Endothelial cell of umbilical vein (primary cell): ENCODE data around the gene SGF29. TPM values are rescaled to one million over a fixed set of nuclear protein-coding genes. Genes with fewer than 3 reads are reported as not detected.

Experiments used
- BruUV-seq: library from RNA; stranded (reverse); fragments of 400-500 nt; replicated peaks from 2 replicates; lab custom pipeline; 2021; lab: Mats Ljungman, UMichigan
- CTCF ChIA-PET: fragments of 300-600, 350-600 bp; sonication (Branson Sonifier 250); formaldehyde crosslinking; loops from one replicate; lab custom pipeline; 2021; ENCODE audit warnings: antibody characterized with exemption, inconsistent platforms; lab: Charles Lee
- POLR2A ChIA-PET: fragments of 300-600, 350-600 bp; sonication (Branson Sonifier 250); formaldehyde crosslinking; loops from one replicate; lab custom pipeline; 2021; ENCODE audit warnings: antibody characterized with exemption, inconsistent platforms; lab: Charles Lee
- DNase-seq: peaks from one replicate; pipeline ENCODE4 v3.0.0-alpha.2; 2011; ENCODE audit warnings: low read depth, low spot score
- FAIRE-seq: peaks from 2 replicates; lab custom pipeline; 2011; peaks lifted over from hg19 to GRCh38; lab: Jason Lieb, UNC
- H2AFZ ChIP-seq: 2 replicates; pipeline ENCODE4 v1.6.0; 2012; ENCODE audit warnings: low read depth, low read length, control low read depth, inconsistent platforms
- H3K27ac ChIP-seq: 2 replicates; pipeline ENCODE4 v1.5.1; 2011; ENCODE audit warnings: low read depth, mild to moderate bottlenecking, control low read depth, low read length, moderate library complexity; ENCODE audit not compliant: insufficient read depth
- H3K27me3 ChIP-seq, 2 experiments: 2 replicates each; pipeline versions ENCODE4 v1.6.0 to v1.6.1; 2011; ENCODE audit warnings: low read length in 2 of 2, mixed read lengths in 1 of 2; ENCODE audit not compliant: control insufficient read depth in 2 of 2, insufficient read depth in 2 of 2
- H3K36me3 ChIP-seq, 2 experiments: 2 replicates in 1 of 2; 3 replicates in 1 of 2; pipeline ENCODE4 v1.5.1; 2011; ENCODE audit warnings: low read length in 2 of 2, mild to moderate bottlenecking in 1 of 2, moderate library complexity in 1 of 2; ENCODE audit not compliant: control insufficient read depth in 2 of 2, insufficient read depth in 2 of 2; ENCODE audit errors: extremely low read depth in 1 of 2
- H3K4me1 ChIP-seq: 3 replicates; pipeline ENCODE4 v1.5.1; 2011; ENCODE audit warnings: mild to moderate bottlenecking, low read length; ENCODE audit not compliant: control insufficient read depth, insufficient read depth; ENCODE audit errors: extremely low read depth
- H3K4me2 ChIP-seq: 2 replicates; pipeline ENCODE4 v1.6.1; 2011; ENCODE audit warnings: low read length, control low read depth, mixed read lengths; ENCODE audit not compliant: insufficient read depth
- H3K4me3 ChIP-seq, 3 experiments: fragments of 200-600 bp in 1 of 3; sonication (generic), shearing (Covaris generic) in 1 of 3; replicated peaks in 1 of 3; 2 replicates each; pipeline ENCODE4 v1.5.1; 2011 to 2016; ENCODE audit warnings: control low read depth in 3 of 3, low read length in 3 of 3, mild to moderate bottlenecking in 2 of 3, inconsistent platforms in 1 of 3, low read depth in 1 of 3, moderate library complexity in 1 of 3; ENCODE audit not compliant: insufficient read depth in 1 of 3
- H3K79me2 ChIP-seq: 2 replicates; pipeline ENCODE4 v1.6.0; 2012; ENCODE audit warnings: low read length, inconsistent platforms; ENCODE audit not compliant: control insufficient read depth, insufficient read depth
- H3K9ac ChIP-seq: replicated peaks from 2 replicates; pipeline ENCODE3; 2011; ENCODE audit warnings: low read length, control low read depth; ENCODE audit not compliant: insufficient read depth; ENCODE audit errors: extremely low read depth
- H3K9me1 ChIP-seq: replicated peaks from 3 replicates; pipeline ENCODE4 v1.6.0; 2011; ENCODE audit warnings: mild to moderate bottlenecking, low read length; ENCODE audit not compliant: control insufficient read depth, insufficient read depth; ENCODE audit errors: extremely low read depth
- H3K9me3 ChIP-seq: replicated peaks from 2 replicates; pipeline ENCODE4 v1.5.1; 2012; ENCODE audit warnings: low read length, inconsistent platforms; ENCODE audit not compliant: control insufficient read depth, insufficient read depth
- H4K20me1 ChIP-seq: replicated peaks from 2 replicates; pipeline ENCODE3; 2011; ENCODE audit warnings: mild to moderate bottlenecking, low read length; ENCODE audit not compliant: control insufficient read depth, insufficient read depth; ENCODE audit errors: extremely low read depth
- EZH2 ChIP-seq: IDR thresholded peaks from 2 replicates; pipeline ENCODE4 v1.6.1; 2012; ENCODE audit warnings: borderline replicate concordance, low read depth, mild to moderate bottlenecking, moderate library complexity, low read length, inconsistent platforms; ENCODE audit not compliant: severe bottlenecking
- FOS ChIP-seq: IDR thresholded peaks from 2 replicates; pipeline ENCODE4 v1.6.1; 2011; ENCODE audit warnings: mild to moderate bottlenecking, low read length, moderate library complexity, borderline replicate concordance; ENCODE audit not compliant: insufficient read depth
- GATA2 ChIP-seq: IDR thresholded peaks from 2 replicates; pipeline ENCODE4 v1.7.0; 2011; ENCODE audit warnings: low read depth, mild to moderate bottlenecking, moderate library complexity, mixed read lengths, low read length; ENCODE audit not compliant: insufficient read length, insufficient read depth
- JUN ChIP-seq: IDR thresholded peaks from 2 replicates; pipeline ENCODE4 v1.6.1; 2011; ENCODE audit warnings: borderline replicate concordance, low read depth; ENCODE audit not compliant: insufficient read length, insufficient read depth
- MYC ChIP-seq: IDR thresholded peaks from one replicate; pipeline ENCODE4 v1.6.1; 2011; ENCODE audit warnings: mild to moderate bottlenecking, low read depth, low read length
- POLR2A ChIP-seq: IDR thresholded peaks from 2 replicates; pipeline ENCODE4 v1.6.1; 2012; ENCODE audit warnings: low read depth, mild to moderate bottlenecking, control low read depth, low read length
- POLR2AphosphoS5 ChIP-seq: IDR thresholded peaks from 2 replicates; pipeline ENCODE4 v1.6.1; 2012; ENCODE audit warnings: low read depth, mild to moderate bottlenecking, control low read depth, low read length, moderate library complexity; ENCODE audit not compliant: insufficient read depth
- dilution Hi-C: fragments of 300-500 bp; cut with MboI; formaldehyde crosslinking; loops from one replicate; pipeline ENCODE4 v1.15.0; 2019; ENCODE audit warnings: low sequenced_read_pairs; ENCODE audit not compliant: extremely low pct_ligation_motif_present
- intact Hi-C: fragments of 100-400 bp; cut with micrococcal nuclease; formaldehyde crosslinking; loops from one replicate; pipeline ENCODE4 v1.10.0; 2022
- polyA plus RNA-seq, 4 experiments: library from polyadenylated mRNA; depleted of rRNA in 3 of 4; stranded (reverse) in 3 of 4; unstranded in 1 of 4; fragments of >200 nt; gene quantifications; 2 replicates each; pipeline versions ENCODE4 v1.2.1 to v1.2.3, GENCODE V29; 2011 to 2012; ENCODE audit warnings: missing spikeins in 1 of 4
- total RNA-seq: library from RNA; stranded (reverse); gene quantifications from 2 replicates; pipeline ENCODE4 v1.2.3, GENCODE V29; 2021
- TF ChIP-seq, protein P1 (sequence below), 2 donors: IDR thresholded peaks; 1 replicate in 1 of 2; 2 replicates in 1 of 2; pipeline ENCODE4 v1.5.1; 2011; ENCODE audit warnings: low read length in 2 of 2, mild to moderate bottlenecking in 2 of 2, moderate library complexity in 2 of 2, control low read depth in 1 of 2, inconsistent platforms in 1 of 2, low read depth in 1 of 2; ENCODE audit not compliant: insufficient read depth in 1 of 2; ENCODE audit errors: extremely low read depth in 1 of 2
- TF ChIP-seq, protein P2 (sequence below): IDR thresholded peaks from 2 replicates; pipeline ENCODE4 v1.6.1; 2011; ENCODE audit not compliant: insufficient read depth, insufficient read length

The SGF29 gene
- total and polyA plus RNA-seq, 2 donors (not counting 3 experiments of a cell fraction or from before 2014, with no cell fraction given) = 3.4 to 12.0 TPM

DNA sequence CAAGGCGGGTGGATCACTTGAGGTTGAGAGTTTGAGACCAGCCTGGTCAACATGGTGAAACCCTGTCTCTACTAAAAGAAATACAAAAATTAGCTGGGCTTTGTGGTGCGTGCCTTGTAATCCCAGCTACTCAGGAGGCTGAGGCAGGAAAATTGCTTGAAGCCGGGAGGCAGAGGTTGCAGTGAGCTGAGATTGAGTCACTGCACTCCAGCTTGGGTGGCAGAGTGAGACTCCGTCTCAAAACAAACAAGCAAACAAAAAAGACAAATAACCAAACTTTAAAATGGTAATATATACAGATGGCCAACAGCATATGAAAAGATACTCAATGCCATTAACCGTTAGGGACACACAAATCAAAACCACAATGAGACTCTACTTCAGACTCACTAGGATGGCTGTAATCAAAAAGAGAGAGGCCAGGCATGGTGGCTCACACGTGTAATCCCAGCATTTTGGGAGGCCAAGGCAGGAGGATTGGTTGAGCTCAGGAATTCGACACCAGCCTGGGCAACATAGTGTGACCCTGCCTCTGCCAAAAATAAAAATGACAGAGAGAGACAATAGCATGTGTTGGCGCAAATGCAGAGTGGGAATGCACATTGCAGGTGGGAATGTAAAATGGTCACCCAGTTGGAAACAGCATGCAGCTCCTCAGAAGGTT, 21.9 kb downstream of the SGF29 start:
- intact Hi-C loops = loop anchor here (10.0 kb wide), 1 partner anchor 59 kb away; the partner anchor contains the start of gene NPIPB8
- CTCF ChIA-PET = no interaction called here
- H3K9ac ChIP-seq = no peak overlapping the region

DNA sequence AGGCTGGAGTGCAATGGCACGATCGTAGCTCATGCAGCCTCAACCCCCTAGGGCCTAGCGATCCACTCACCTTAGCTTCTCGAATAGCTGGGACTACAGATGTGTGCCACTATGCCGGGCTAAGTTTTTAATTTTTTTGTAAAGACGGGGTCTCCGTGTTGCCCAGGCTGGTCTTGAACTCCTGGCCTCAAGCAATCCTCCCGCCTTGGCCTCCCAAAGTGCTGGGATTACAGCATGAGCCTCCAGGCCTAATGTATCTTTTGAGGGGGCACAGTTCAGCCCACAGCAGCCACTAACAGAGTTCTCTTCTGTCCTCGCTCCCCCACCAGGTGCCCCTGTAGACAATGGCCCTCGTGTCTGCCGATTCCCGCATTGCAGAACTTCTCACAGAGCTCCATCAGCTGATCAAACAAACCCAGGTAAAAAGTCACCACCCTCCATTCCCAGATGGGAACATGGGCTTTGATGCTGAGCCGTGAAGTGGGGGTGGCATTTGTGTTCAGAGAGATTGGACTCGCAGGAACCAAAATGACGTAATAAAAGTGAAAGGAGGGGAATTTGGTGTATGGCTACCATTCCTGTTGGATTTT, 27.1 kb downstream of the SGF29 start:
- Histone ChIP-seq H3K9ac (no peak overlapping the region), H3K79me2 (no peaks in the 10 kb centered on the region), H3K27ac (no peak overlapping the region), H3K4me1 (no peaks in the 10 kb centered on the region), H4K20me1 (no peaks in the 10 kb centered on the region), H3K27me3 (no peaks in the 10 kb centered on the region), H3K4me3 (no peak overlapping the region), H2AFZ (no peak overlapping the region), H3K9me3 (no peaks in the 10 kb centered on the region), H3K4me2 (no peak overlapping the region), H3K9me1 (no peaks in the 10 kb centered on the region), H3K36me3 (peaks cover 0 to 5% of the 10 kb centered on the region in 2 experiments)
- dilution Hi-C loops = no loop called here
- intact Hi-C loops = no loop called here
- FAIRE-seq = no peak
- ChIA-PET CTCF (no interaction called here), POLR2A (no interaction called here)
- BruUV-seq = no TSS peak
- no peak for DNase-seq
- TF ChIP-seq, protein P1, sequence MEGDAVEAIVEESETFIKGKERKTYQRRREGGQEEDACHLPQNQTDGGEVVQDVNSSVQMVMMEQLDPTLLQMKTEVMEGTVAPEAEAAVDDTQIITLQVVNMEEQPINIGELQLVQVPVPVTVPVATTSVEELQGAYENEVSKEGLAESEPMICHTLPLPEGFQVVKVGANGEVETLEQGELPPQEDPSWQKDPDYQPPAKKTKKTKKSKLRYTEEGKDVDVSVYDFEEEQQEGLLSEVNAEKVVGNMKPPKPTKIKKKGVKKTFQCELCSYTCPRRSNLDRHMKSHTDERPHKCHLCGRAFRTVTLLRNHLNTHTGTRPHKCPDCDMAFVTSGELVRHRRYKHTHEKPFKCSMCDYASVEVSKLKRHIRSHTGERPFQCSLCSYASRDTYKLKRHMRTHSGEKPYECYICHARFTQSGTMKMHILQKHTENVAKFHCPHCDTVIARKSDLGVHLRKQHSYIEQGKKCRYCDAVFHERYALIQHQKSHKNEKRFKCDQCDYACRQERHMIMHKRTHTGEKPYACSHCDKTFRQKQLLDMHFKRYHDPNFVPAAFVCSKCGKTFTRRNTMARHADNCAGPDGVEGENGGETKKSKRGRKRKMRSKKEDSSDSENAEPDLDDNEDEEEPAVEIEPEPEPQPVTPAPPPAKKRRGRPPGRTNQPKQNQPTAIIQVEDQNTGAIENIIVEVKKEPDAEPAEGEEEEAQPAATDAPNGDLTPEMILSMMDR (IDR thresholded peaks at IDR 0.05; ENCODE audit: extremely low read depth in 1 of 2, insufficient read depth in 1 of 2, low read depth in 1 of 2, low read length in 2 of 2) = no peak
- TF ChIP-seq, protein P2, sequence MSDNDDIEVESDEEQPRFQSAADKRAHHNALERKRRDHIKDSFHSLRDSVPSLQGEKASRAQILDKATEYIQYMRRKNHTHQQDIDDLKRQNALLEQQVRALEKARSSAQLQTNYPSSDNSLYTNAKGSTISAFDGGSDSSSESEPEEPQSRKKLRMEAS = no peak
- TF ChIP-seq GATA2 = no peak
- TF ChIP-seq EZH2 = no peak
- no peak for TF ChIP-seq MYC
- TF ChIP-seq JUN = no peak
- TF ChIP-seq FOS = no peak
- TF ChIP-seq POLR2AphosphoS5 = no peak
- no peak for TF ChIP-seq POLR2A

More for the DNA sequence above, 21.9 kb downstream of the SGF29 start:
- dilution Hi-C loops = no loop called here
- no peaks in the 10 kb centered on the region for H3K4me1 ChIP-seq
- H3K27ac ChIP-seq = no peak overlapping the region
- H3K4me3 ChIP-seq = no peak overlapping the region
- FAIRE-seq = no peak
- POLR2A ChIA-PET = no interaction called here
- no peak for TF ChIP-seq JUN
- no peak for TF ChIP-seq POLR2AphosphoS5
- no peak overlapping the region for H2AFZ ChIP-seq
- H3K9me3 ChIP-seq = no peaks in the 10 kb centered on the region
- no peaks in the 10 kb centered on the region for H4K20me1 ChIP-seq
- H3K9me1 ChIP-seq = no peaks in the 10 kb centered on the region
- H3K27me3 ChIP-seq = no peaks in the 10 kb centered on the region
- DNase-seq = no peak
- BruUV-seq = no TSS peak
- H3K36me3 ChIP-seq = no peaks in the 10 kb centered on the region
- H3K79me2 ChIP-seq = no peaks in the 10 kb centered on the region
- H3K4me2 ChIP-seq = no peak overlapping the region
